ENCODE data around the gene ENGASE.

The ENGASE gene

GRCh38 chr17:79095345-79096055 is 20.9 kb downstream of the ENGASE start:
- Histone ChIP-seq H3K27ac (no peak overlapping the region), H3K4me3 (no peak overlapping the region)
- DNase-seq (ENCODE audit: low spot score) = no peak
- TF ChIP-seq CTCF (IDR thresholded peaks at IDR 0.05) = no peak

- Histone ChIP-seq H3K4me3 (no peak overlapping the region), H3K27ac (no peak overlapping the region)
- no peak for TF ChIP-seq CTCF (IDR thresholded peaks at IDR 0.05)
These were observed 21.9 kb downstream of the ENGASE start for GRCh38 chr17:79096477-79096876.

GRCh38 chr17:79097226-79098055 is 22.8 kb downstream of the ENGASE start:
- Histone ChIP-seq H3K4me3 (no peak overlapping the region), H3K27ac (no peak overlapping the region)
- no peak for DNase-seq (ENCODE audit: low spot score)
- no peak for TF ChIP-seq CTCF (IDR thresholded peaks at IDR 0.05)

More at GRCh38 chr17:79096477-79096876, 21.9 kb downstream of the ENGASE start:
- no peak for DNase-seq (ENCODE audit: low spot score)

GRCh38 chr17:79098282-79098867 is 23.8 kb downstream of the ENGASE start:
- Histone ChIP-seq H3K27ac (no peak overlapping the region), H3K4me3 (no peak overlapping the region)
- DNase-seq (ENCODE audit: low spot score) = no peak
- no peak for TF ChIP-seq CTCF (IDR thresholded peaks at IDR 0.05)

GRCh38 chr17:79100405-79100804 is 25.8 kb downstream of the ENGASE start:
- no peak overlapping the region for H3K27ac ChIP-seq
- no peak for DNase-seq (ENCODE audit: low spot score)
- TF ChIP-seq CTCF (IDR thresholded peaks at IDR 0.05) = no peak
- H3K4me3 ChIP-seq = no peak overlapping the region

GRCh38 chr17:79101111-79101673 is 26.6 kb downstream of the ENGASE start:
- H3K27ac ChIP-seq = no peak overlapping the region
- no peak for TF ChIP-seq CTCF (IDR thresholded peaks at IDR 0.05)
- no peak for DNase-seq (ENCODE audit: low spot score)
- H3K4me3 ChIP-seq = no peak overlapping the region

Data from coronary artery (tissue), 2 donors.